IPS DF 6.9 (cell line): ENCODE results near the gene TMEM94.
A peak's percentile ranks its signal among the peaks of the same experiment; 100 is the strongest.

Source experiments
- DNase-seq: peaks from one replicate; pipeline ENCODE4 v3.0.0-alpha.2; 2013; ENCODE audit warnings: low read depth, low spot score
- H3K27ac ChIP-seq: one replicate; pipeline ENCODE4 v1.5.1; 2013; ENCODE audit warnings: low read length, control low read depth
- H3K27me3 ChIP-seq: 2 replicates; pipeline ENCODE4 v1.6.1; 2013; ENCODE audit warnings: mild to moderate bottlenecking, low read length; ENCODE audit not compliant: control insufficient read depth, insufficient read depth
- H3K36me3 ChIP-seq: 2 replicates; pipeline ENCODE4 v1.6.1; 2013; ENCODE audit warnings: low read length; ENCODE audit not compliant: control insufficient read depth, insufficient read depth
- H3K4me1 ChIP-seq: 2 replicates; pipeline ENCODE4 v1.6.1; 2013; ENCODE audit warnings: low read length; ENCODE audit not compliant: control insufficient read depth, insufficient read depth
- H3K4me3 ChIP-seq: 2 replicates; pipeline ENCODE4 v1.5.1; 2013; ENCODE audit warnings: mild to moderate bottlenecking, low read length
- H3K9me3 ChIP-seq: 2 replicates; pipeline ENCODE4 v1.6.1; 2013; ENCODE audit warnings: low read length, inconsistent platforms; ENCODE audit not compliant: control insufficient read depth, insufficient read depth
- WGBS: extraction: QIAGEN DNeasy Blood & Tissue Kit; methylation state at CpG from one replicate; pipeline ENCODE4 v1.1.7; 2013; ENCODE audit warnings: mixed read lengths, missing lambda C conversion rate; ENCODE audit not compliant: insufficient read length, insufficient coverage; 5-methylcytosine and 5-hydroxymethylcytosine counted together

The TMEM94 gene

DNA sequence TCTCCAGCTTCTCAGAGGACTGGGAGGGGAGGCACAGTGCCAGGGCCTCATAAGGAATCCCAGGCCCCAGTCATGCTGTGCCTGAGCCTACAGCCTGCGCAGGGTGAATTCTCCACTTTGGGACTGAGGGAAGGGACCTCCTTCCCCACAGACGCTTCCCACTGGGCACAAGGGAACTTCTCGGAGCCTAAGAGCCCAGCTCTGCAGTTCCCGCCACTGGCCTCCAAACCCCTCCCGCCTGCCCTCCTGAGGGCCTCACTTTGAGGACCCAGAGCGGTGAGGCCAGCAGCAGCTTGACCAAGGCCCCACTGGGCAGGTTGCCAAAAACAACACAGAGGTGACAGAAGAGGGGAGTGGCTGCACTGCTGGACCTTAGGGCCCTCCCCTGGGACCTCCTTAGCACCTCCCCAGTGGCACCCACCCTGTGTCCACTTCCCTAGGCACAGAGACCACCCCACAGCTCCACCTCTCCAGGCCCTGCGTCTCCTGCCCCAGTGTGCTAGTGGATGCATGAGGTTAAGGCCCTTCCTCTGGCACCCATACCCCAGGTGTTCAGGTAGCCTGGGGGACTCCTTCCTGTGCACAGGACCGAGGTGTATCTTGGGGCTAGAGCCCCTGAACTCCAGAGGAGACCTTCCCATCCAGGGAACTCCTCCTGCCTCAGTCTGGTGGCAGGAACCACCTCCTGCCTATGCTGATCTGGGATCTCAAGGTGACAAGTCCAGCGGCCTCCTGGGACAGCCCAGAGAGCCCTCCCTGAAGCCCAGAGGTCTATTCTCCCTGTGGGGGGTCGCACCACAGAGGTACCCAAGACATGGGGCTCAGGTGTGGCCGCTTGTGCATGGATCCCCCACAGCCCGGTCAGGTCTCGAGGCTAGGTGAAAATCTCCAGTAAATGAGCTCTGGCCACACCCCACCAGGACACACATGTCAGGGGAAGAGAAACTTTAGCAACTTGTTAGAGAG lies 55.5 kb downstream of the TMEM94 start:
- Histone ChIP-seq H3K27me3 (no peaks in the 10 kb centered on the region), H3K9me3 (no peaks in the 10 kb centered on the region), H3K4me3 (no peak overlapping the region), H3K4me1 (peaks cover 5% of the 10 kb centered on the region; the same call in 1 of the 2 replicates), H3K27ac (no peak overlapping the region), H3K36me3 (peaks cover 7% of the 10 kb centered on the region)
- no CpG with 5 or more reads among the region's 13 CpGs for WGBS
- DNase-seq, result no peak

- H3K9me3 ChIP-seq, result no peaks in the 10 kb centered on the region
- H3K36me3 ChIP-seq, result peaks cover 3% of the 10 kb centered on the region; the same call in 1 of the 2 replicates
- H3K27me3 ChIP-seq, result no peaks in the 10 kb centered on the region
- no peak for DNase-seq
- peaks cover 10% of the 10 kb centered on the region for H3K4me1 ChIP-seq
- H3K27ac ChIP-seq, result no peak overlapping the region
- H3K4me3 ChIP-seq, result no peak overlapping the region
- no CpG with 5 or more reads among the region's 10 CpGs for WGBS
Observed at GRCh38 chr17:75512926-75513640, 56.6 kb downstream of the TMEM94 start.

GRCh38 chr17:75513641-75514000 lies 57.2 kb downstream of the TMEM94 start:
- no CpG with 5 or more reads among the region's 17 CpGs for WGBS
- Histone ChIP-seq H3K36me3 (peaks cover 3% of the 10 kb centered on the region; the same call in 1 of the 2 replicates), H3K27ac (no peak overlapping the region), H3K4me3 (no peak overlapping the region), H3K27me3 (no peaks in the 10 kb centered on the region), H3K4me1 (peaks cover 10% of the 10 kb centered on the region), H3K9me3 (no peaks in the 10 kb centered on the region)
- no peak for DNase-seq

- Histone ChIP-seq H3K9me3 (no peaks in the 10 kb centered on the region), H3K27me3 (no peaks in the 10 kb centered on the region), H3K4me1 (peaks cover 10% of the 10 kb centered on the region), H3K27ac (no peak overlapping the region), H3K36me3 (peaks cover 5% of the 10 kb centered on the region; the same call in 1 of the 2 replicates), H3K4me3 (peak overlapping the region; percentile 90; the same call in 1 of the 2 replicates)
- WGBS, result no CpG with 5 or more reads among the region's 15 CpGs
- no peak for DNase-seq
Observed at GRCh38 chr17:75514299-75514918, 58.0 kb downstream of the TMEM94 start.

GRCh38 chr17:75514919-75515495 lies 58.6 kb downstream of the TMEM94 start:
- no CpG with 5 or more reads among the region's 50 CpGs for WGBS
- peaks cover 10% of the 10 kb centered on the region for H3K4me1 ChIP-seq
- H3K36me3 ChIP-seq, result peaks cover 5% of the 10 kb centered on the region; the same call in 1 of the 2 replicates
- peak overlapping the region; percentile 90 for H3K4me3 ChIP-seq
- no peaks in the 10 kb centered on the region for H3K27me3 ChIP-seq
- DNase-seq, result no peak
- no peaks in the 10 kb centered on the region for H3K9me3 ChIP-seq
- H3K27ac ChIP-seq, result no peak overlapping the region

- peak; percentile 67 for DNase-seq
- Histone ChIP-seq H3K27me3 (no peaks in the 10 kb centered on the region), H3K4me1 (peaks cover 10% of the 10 kb centered on the region), H3K9me3 (no peaks in the 10 kb centered on the region), H3K27ac (no peak within 1 kb of the TSS), H3K36me3 (peaks cover 5% of the 10 kb centered on the region; the same call in 1 of the 2 replicates), H3K4me3 (peak within 1 kb of the TSS; percentile 90)
- no CpG with 5 or more reads among the region's 78 CpGs for WGBS
Observed at GRCh38 chr17:75515496-75516254, 59.2 kb downstream of the TMEM94 start, which contains the start of gene CASKIN2. CASKIN2 (minus strand) TSS chr17:75515537; CDS start chr17:75513804, 1,733 bp downstream.

DNA sequence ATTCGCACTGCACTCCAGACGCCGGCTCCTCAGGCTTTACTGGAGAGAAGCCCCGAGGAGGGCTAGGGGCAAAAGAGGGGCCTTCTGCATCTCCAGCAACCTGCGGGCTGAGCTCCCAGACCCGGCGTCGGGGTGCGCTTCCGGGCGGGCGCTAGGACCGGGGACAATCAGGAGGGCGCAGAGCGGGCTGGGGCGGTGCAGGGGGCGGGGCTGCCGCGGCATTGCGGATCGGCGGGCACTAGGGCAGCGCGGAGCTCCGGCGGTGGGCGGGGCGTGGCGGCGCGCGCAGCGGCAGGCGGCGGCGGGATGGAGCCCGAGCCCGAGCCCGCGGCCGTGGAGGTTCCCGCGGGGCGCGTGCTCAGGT lies 59.8 kb downstream of the TMEM94 start, which contains the start of gene TSEN54:
TSS of gene TSEN54 (plus strand) at position 274 of the 364 bp plus-strand sequence. CDS start at position 307, 33 bp downstream.
- H3K27me3 ChIP-seq, result no peaks in the 10 kb centered on the region
- peaks cover 8% of the 10 kb centered on the region; the same call in 1 of the 2 replicates for H3K36me3 ChIP-seq
- DNase-seq, result no peak
- H3K9me3 ChIP-seq, result no peaks in the 10 kb centered on the region
- no peak within 1 kb of the TSS for H3K27ac ChIP-seq
- peak within 1 kb of the TSS; percentile 90 for H3K4me3 ChIP-seq
- peaks cover 10% of the 10 kb centered on the region for H3K4me1 ChIP-seq
- WGBS, result no CpG with 5 or more reads among the region's 45 CpGs

GRCh38 chr17:75516619-75517296 lies 60.3 kb downstream of the TMEM94 start:
- Histone ChIP-seq H3K9me3 (no peaks in the 10 kb centered on the region), H3K36me3 (peaks cover 9% of the 10 kb centered on the region), H3K27ac (no peak overlapping the region), H3K4me1 (peaks cover 10% of the 10 kb centered on the region), H3K27me3 (no peaks in the 10 kb centered on the region), H3K4me3 (peak overlapping the region; percentile 90)
- no peak for DNase-seq
- WGBS, result no CpG with 5 or more reads among the region's 65 CpGs

DNA sequence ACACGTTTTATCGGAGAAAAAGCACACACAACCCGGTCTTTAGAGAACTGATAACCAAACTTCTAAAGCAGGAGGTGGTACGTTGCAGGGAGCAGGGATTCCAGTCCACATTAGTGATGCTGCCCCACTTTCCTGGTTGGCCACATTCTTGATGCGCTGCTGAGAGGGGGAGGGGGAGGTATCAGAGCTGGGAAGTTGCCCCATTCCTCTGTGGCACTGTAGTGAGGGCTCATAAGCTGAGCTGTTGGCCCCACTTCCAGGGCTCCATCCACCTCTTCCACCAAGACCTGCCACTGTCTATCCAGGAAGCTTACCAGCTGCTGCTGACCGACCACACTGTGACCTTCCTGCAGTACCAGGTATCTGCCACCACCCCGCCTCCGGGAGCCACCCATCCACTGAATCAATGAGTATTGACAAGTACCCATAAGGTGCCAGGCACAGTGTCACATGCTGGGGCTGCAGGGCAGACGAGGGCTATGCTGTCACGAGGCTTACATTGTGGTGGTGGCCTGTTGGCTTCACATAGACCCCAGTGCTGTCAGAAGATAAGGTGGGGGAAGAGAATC lies 60.9 kb downstream of the TMEM94 start:
- DNase-seq, result no peak

More for the DNA sequence above, 60.9 kb downstream of the TMEM94 start:
- H3K27me3 ChIP-seq, result no peaks in the 10 kb centered on the region
- peaks cover 14% of the 10 kb centered on the region for H3K36me3 ChIP-seq
- peak overlapping the region; percentile 90; the same call in 1 of the 2 replicates for H3K4me3 ChIP-seq
- no CpG with 5 or more reads among the region's 10 CpGs for WGBS
- peaks cover 10% of the 10 kb centered on the region for H3K4me1 ChIP-seq
- H3K9me3 ChIP-seq, result no peaks in the 10 kb centered on the region
- H3K27ac ChIP-seq, result no peak overlapping the region
